ENCODE measurements around the gene SOX15. TPM values are rescaled to one million over a fixed set of nuclear protein-coding genes. Genes with fewer than 3 reads are reported as not detected.

Gene SOX15
- total and polyA plus RNA-seq, 2 of the 13 experiments (the other 11 are each of a cell fraction or from before 2014, with no cell fraction given): 0.07 to 0.18 TPM

DNA sequence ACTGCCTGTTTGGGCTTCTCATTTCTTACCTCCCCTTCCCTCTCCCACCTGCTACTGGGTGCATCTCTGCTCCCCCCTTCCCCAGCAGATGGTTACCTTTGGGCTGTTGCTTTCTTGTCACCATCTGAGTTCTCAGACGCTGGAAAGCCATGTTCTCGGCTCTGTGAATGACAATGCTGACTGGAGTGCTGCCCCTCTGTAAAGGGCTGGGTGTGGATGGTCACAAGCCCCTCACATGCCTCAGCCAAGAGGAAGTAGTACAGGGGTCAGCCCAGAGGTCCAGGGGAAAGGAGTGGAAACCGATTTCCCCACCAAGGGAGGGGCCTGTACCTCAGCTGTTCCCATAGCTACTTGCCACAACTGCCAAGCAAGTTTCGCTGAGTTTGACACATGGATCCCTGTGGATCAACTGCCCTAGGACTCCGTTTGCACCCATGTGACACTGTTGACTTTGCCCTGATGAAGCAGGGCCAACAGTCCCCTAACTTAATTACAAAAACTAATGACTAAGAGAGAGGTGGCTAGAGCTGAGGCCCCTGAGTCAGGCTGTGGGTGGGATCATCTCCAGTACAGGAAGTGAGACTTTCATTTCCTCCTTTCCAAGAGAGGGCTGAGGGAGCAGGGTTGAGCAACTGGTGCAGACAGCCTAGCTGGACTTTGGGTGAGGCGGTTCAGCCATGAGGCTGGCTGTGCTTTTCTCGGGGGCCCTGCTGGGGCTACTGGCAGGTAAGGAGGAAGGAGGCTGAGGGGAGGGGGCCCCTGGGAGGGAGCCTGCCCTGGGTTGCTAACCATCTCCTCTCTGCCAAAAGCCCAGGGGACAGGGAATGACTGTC, 10.7 kb downstream of the SOX15 start, which contains the start of gene CD68 (continued):
- no peak for TF ChIP-seq KDM1A (CRISPR knock-in tag; IDR thresholded peaks at IDR 0.05)
- TF ChIP-seq ZNF776 (CRISPR knock-in tag; IDR thresholded peaks at IDR 0.05): peak; percentile 42; the same call in 1 of the 2 replicates
- TF ChIP-seq SMARCE1 (IDR thresholded peaks at IDR 0.05; ENCODE audit: borderline replicate concordance): no peak
- peak; percentile 71 for TF ChIP-seq KDM6A (CRISPR knock-in tag; IDR thresholded peaks at IDR 0.05; ENCODE audit: low read depth)
- no peak for TF ChIP-seq NCOA1 (CRISPR knock-in tag; IDR thresholded peaks at IDR 0.05)
- TF ChIP-seq ZNF7 (CRISPR knock-in tag; IDR thresholded peaks at IDR 0.05): no peak
- peak; percentile 15; the same call in 1 of the 2 replicates for TF ChIP-seq HNF4G (IDR thresholded peaks at IDR 0.05; ENCODE audit: borderline replicate concordance, low read depth, low read length)
- TF ChIP-seq HNF4G (CRISPR knock-in tag; IDR thresholded peaks at IDR 0.05; ENCODE audit: borderline replicate concordance, low read depth): no peak; the same call in 1 of the 2 replicates
- TF ChIP-seq ZNF232 (CRISPR knock-in tag; IDR thresholded peaks at IDR 0.05; ENCODE audit: borderline replicate concordance): 0 out of 2 replicates have a peak, but pooled peaks have one; percentile 22
- no peak for TF ChIP-seq NONO (IDR thresholded peaks at IDR 0.05)
- peak; percentile 95 for TF ChIP-seq NONO (CRISPR knock-in tag; conservative IDR thresholded peaks at IDR 0.05)
- TF ChIP-seq ZNF33A (CRISPR knock-in tag; IDR thresholded peaks at IDR 0.05; ENCODE audit: borderline replicate concordance): peak; percentile 87
- TF ChIP-seq ZNF678 (CRISPR knock-in tag; IDR thresholded peaks at IDR 0.05): no peak
- peak; percentile 79; the same call in 1 of the 2 replicates for TF ChIP-seq CBX5 (CRISPR knock-in tag; IDR thresholded peaks at IDR 0.05; ENCODE audit: borderline replicate concordance)
- TF ChIP-seq, protein P1, sequence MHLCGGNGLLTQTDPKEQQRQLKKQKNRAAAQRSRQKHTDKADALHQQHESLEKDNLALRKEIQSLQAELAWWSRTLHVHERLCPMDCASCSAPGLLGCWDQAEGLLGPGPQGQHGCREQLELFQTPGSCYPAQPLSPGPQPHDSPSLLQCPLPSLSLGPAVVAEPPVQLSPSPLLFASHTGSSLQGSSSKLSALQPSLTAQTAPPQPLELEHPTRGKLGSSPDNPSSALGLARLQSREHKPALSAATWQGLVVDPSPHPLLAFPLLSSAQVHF (CRISPR knock-in tag; IDR thresholded peaks at IDR 0.05): peak; percentile 49; the same call in 1 of the 2 replicates
- peak; percentile 95 for TF ChIP-seq CEBPB (IDR thresholded peaks at IDR 0.05; ENCODE audit: borderline replicate concordance, low read depth, low read length)
- TF ChIP-seq ZNF512B (CRISPR knock-in tag; IDR thresholded peaks at IDR 0.05; ENCODE audit: borderline replicate concordance): peak; percentile 58; the same call in 1 of the 2 replicates
- no peak for TF ChIP-seq ARNT2 (CRISPR knock-in tag; IDR thresholded peaks at IDR 0.05; ENCODE audit: low read depth)
- TF ChIP-seq TEAD3 (CRISPR knock-in tag; optimal IDR thresholded peaks at IDR 0.05; ENCODE audit: borderline replicate concordance): peak; percentile 55
- TF ChIP-seq, protein P2, sequence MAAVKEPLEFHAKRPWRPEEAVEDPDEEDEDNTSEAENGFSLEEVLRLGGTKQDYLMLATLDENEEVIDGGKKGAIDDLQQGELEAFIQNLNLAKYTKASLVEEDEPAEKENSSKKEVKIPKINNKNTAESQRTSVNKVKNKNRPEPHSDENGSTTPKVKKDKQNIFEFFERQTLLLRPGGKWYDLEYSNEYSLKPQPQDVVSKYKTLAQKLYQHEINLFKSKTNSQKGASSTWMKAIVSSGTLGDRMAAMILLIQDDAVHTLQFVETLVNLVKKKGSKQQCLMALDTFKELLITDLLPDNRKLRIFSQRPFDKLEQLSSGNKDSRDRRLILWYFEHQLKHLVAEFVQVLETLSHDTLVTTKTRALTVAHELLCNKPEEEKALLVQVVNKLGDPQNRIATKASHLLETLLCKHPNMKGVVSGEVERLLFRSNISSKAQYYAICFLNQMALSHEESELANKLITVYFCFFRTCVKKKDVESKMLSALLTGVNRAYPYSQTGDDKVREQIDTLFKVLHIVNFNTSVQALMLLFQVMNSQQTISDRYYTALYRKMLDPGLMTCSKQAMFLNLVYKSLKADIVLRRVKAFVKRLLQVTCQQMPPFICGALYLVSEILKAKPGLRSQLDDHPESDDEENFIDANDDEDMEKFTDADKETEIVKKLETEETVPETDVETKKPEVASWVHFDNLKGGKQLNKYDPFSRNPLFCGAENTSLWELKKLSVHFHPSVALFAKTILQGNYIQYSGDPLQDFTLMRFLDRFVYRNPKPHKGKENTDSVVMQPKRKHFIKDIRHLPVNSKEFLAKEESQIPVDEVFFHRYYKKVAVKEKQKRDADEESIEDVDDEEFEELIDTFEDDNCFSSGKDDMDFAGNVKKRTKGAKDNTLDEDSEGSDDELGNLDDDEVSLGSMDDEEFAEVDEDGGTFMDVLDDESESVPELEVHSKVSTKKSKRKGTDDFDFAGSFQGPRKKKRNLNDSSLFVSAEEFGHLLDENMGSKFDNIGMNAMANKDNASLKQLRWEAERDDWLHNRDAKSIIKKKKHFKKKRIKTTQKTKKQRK (IDR thresholded peaks at IDR 0.05; ENCODE audit: low read length): no peak
- TF ChIP-seq, protein P3, sequence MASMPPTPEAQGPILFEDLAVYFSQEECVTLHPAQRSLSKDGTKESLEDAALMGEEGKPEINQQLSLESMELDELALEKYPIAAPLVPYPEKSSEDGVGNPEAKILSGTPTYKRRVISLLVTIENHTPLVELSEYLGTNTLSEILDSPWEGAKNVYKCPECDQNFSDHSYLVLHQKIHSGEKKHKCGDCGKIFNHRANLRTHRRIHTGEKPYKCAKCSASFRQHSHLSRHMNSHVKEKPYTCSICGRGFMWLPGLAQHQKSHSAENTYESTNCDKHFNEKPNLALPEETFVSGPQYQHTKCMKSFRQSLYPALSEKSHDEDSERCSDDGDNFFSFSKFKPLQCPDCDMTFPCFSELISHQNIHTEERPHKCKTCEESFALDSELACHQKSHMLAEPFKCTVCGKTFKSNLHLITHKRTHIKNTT (CRISPR knock-in tag; IDR thresholded peaks at IDR 0.05): no peak
- no peak for TF ChIP-seq ASH2L (IDR thresholded peaks at IDR 0.05; ENCODE audit: insufficient read length, low read depth, low read length)

Measured in HepG2 (cell line).